HG03571 (cell line): Measurements from ENCODE around the gene IL1RAPL2.
"Not testable (repeated sequence)": the region's sequence is repeated elsewhere in the genome, so short reads cannot be mapped to it uniquely, and the experiment has no call there.

Source experiments
- ATAC-seq: cut with Tn5 transposase; IDR thresholded peaks from one replicate; pipeline ENCODE4 v1.9.1; 2021; ENCODE audit not compliant: unreplicated experiment

IL1RAPL2 gene

GRCh38 chrX:104854188-104854587 lies 288.2 kb downstream of the IL1RAPL2 start:
- no peak for ATAC-seq

DNA sequence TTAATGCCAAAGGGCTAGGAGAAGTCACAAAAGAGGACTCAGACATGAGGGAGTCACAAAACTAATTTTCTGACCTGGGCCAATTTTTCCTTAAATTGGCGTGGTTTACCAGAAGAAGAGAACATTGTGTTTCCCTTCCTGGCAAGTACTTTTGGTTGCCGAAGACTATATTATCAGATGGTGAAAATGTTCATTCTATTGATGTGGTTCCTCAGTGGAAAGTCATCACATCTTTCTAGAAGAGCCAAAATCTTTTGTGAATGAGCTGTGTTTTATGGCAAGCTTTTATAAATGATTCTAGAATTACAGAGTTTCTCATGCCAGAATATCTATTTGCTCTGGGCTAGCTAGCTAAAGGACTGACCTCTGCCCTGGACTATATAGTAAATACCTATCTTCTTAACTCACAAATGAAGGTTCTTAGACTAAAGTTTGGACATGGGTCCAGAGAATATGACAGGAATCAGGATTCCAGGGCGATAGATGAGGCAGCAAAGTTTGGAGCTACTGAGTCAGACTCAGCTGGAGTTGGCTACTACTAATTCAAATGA lies 288.9 kb downstream of the IL1RAPL2 start:
- ATAC-seq: no peak

DNA sequence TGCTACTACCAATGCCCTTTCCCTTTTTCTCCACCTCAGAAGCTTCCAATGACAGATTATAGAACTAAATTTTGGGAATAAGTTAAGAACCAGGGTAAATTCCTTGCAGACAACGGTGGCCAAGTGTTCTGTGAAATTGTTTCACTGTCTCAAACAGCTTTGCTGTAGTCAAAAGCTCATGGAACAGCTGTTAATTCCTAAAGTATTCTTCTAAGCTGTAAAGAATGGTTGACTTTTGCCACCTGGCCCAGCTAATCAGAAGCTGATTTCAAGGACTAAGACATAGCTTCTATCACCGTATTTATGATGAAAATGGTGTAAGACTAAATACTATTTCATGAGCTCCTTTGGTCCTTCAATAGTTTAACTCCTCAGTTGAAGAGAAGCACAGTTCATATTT lies 297.5 kb downstream of the IL1RAPL2 start:
- ATAC-seq: no peak

DNA sequence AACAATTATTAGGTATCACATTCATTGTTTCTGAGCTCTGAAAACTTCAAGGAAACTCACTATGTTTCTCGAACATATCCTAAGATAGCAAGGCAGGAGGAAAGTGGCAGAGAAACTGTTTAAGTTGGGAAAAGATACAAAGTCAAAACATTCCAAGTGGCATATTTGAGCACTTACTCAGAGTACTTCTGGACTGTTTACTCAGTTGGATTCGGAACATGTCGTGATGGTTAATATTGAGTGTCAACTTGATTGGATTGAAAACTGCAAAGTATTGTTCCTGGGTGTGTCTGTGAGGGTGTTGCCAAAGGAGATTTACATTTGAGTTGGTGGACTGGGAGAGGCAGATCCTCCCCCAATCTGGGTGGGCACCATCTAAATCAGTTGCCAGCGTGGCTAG lies 298.3 kb downstream of the IL1RAPL2 start:
- no peak for ATAC-seq

- ATAC-seq: no peak
These were observed 311.5 kb downstream of the IL1RAPL2 start for GRCh38 chrX:104877504-104877903.

DNA sequence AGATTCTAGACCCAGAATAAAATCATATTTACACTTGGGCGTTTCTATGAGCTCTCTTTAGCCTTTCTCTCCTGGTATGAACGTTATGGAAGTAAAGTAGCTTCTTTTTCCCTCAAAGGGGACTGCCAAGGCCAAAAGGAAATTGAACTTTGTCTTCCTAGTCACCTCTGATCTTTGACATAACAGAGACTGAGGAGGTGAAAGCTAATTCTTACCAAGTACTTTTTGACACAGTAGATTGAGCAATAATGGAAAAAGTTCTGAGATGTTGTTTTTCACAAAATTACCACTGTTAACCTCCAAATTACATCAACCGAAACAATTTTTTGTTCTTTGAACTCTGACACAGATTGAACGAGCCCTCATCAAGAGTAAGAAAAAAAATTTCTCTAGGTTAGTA lies 336.1 kb downstream of the IL1RAPL2 start:
- ATAC-seq: no peak

DNA sequence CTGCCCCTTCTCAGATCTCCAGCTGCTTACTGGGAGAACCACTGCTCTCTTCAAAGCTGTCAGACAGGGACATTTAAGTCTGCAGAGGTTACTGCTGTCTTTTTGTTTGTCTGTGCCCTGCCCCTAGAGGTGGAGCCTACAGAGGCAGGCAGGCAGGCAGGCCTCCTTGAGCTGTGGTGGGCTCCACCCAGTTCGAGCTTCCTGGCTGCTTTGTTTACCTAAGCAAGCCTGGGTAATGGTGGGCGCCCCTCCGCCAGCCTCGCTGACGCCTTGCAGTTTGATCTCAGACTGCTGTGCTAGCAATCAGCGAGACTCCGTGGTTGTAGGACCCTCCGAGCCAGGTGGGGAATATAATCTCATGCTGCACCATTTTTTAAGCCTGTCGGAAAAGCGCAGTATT lies 343.7 kb downstream of the IL1RAPL2 start:
- ATAC-seq: not testable (repeated sequence)

DNA sequence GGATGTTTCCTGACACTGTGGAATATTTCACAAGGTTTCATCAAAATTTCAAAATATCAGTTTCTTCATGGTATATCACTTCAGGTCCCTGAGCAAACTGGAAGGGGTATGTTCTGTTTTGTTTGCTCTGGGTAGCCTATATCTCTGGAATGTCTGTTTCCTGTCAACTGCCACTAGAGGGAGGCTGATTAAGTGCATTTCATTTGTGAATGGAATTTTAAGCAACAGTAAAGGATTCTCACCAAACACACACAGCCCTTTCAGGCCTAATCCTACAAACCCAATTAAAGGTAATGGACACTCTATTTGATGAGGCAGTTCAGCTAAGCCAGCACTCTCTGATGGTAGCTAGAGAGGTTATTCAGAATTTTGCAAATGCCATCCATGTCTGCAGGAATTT lies 347.3 kb downstream of the IL1RAPL2 start:
- ATAC-seq: no peak

DNA sequence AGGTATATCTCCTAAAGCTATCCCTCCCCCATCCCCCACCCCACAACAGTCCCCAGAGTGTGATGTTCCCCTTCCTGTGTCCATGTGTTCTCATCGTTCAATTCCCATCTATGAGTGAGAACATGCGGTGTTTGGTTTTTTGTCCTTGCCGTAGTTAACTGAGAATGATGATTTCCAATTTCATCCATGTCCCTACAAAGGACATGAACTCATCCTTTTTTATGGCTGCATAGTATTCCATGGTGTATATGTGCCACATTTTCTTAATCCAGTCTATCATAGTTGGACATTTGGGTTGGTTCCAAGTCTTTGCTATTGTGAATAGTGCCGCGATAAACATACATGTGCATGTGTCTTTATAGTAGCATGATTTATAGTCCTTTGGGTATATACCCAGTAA lies 348.7 kb downstream of the IL1RAPL2 start:
- ATAC-seq: not testable (repeated sequence)

DNA sequence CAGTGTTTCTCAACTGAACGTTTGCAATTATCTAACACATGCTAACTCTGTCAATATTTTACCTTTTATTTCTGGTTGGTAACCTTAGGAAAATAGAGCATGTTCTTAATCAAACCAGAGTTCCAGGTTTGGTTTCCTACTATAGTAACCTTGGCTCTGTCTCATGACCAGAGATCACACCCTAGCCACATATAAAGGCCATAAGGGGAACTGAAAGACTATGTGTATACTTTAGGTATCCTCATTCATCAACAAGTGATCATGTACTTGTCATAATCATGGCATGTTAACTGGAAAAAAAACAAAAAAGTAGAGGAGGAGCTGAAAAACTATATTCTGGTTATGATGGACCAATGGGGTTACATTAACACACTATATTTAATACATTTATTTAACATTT lies 352.1 kb downstream of the IL1RAPL2 start:
- ATAC-seq: no peak

DNA sequence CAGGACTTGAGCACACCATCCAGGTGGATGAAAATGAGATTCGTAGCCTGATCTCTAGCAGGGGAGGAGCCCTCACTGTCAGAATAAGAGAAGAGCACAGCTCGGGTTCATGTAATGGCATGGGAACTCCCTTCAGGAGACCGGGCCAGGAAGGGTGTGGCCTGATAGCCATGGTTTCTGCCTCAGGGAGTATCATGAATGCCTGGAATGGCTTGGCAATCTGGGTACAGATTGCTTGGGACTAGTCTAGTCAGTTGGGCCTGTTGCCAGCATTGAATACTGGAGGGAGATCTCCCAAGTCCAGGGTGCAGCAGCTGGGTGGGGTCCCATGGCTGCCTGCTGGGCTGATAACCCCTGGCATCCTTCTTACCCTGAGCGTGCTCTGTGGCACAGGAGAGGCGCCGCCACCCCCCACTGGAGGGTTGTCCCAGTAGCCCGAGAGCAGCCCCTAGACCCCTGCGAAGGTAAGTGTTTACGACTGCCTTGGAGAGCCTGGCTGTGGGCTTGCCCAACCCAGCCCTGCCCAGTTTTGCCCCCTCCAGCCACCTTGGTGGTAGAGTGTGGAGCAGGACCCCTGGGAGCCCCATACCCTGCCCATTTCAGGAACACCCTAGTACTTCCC lies 355.7 kb downstream of the IL1RAPL2 start:
- no peak for ATAC-seq

GRCh38 chrX:104922206-104922621 lies 356.2 kb downstream of the IL1RAPL2 start:
- peak; percentile 98 for ATAC-seq

DNA sequence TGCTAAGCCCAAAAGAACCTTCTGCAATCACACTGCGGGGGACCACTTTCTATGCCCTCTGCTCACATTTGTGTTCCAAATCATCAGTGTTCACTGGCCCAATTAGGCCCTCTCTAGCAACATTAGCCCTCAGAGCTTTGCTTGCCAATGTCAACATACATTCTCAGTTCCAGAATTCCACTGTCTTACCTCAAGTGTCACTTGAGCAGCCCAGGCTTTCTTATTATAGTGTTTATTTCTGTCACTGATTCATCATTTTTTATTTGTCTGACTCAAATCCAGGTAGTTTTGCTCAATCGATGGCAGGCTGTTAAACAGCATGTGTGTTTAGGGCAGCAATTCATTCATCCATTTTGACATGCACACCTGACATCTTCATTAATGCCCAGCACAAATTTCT lies 363.3 kb downstream of the IL1RAPL2 start:
- ATAC-seq: no peak

DNA sequence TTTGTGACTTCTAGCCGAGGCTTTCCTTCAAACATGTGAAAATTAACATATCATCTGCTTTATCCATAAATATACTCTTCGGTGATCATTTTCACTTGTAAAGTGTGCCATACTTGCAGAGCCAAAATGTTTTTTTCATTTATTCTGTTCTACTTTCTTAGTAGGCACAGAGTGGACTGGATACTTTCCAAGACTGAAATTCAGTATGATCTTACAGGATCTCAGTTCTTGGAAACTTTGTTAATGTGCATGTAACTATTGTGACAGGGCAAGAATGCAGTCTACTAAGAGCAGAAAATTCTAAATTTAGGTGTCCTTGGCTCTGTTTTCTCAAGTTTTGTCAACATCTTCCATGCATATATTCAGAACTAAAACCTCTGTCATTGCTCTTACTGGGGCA lies 369.6 kb downstream of the IL1RAPL2 start:
- no peak for ATAC-seq

- no peak for ATAC-seq
These were observed 387.3 kb downstream of the IL1RAPL2 start for GRCh38 chrX:104953251-104953650.

- ATAC-seq: no peak
These were observed 395.9 kb downstream of the IL1RAPL2 start for GRCh38 chrX:104961926-104962325.

GRCh38 chrX:104968241-104968640 lies 402.2 kb downstream of the IL1RAPL2 start:
- ATAC-seq: no peak

GRCh38 chrX:104972737-104973136 lies 406.7 kb downstream of the IL1RAPL2 start:
- ATAC-seq: no peak

GRCh38 chrX:104987063-104987462 lies 421.1 kb downstream of the IL1RAPL2 start:
- no peak for ATAC-seq

GRCh38 chrX:104988038-104988437 lies 422.0 kb downstream of the IL1RAPL2 start:
- no peak for ATAC-seq

GRCh38 chrX:104995546-104995945 lies 429.5 kb downstream of the IL1RAPL2 start:
- no peak for ATAC-seq

- ATAC-seq: no peak
These were observed 440.1 kb downstream of the IL1RAPL2 start for GRCh38 chrX:105006103-105006502.

GRCh38 chrX:105006996-105007395 lies 441.0 kb downstream of the IL1RAPL2 start:
- ATAC-seq: no peak
